Osteocyte (in vitro differentiated cells): ENCODE results near the gene OR7A5. TPM values are rescaled to one million over a fixed set of nuclear protein-coding genes. Genes with fewer than 3 reads are reported as not detected.
"Not testable (repeated sequence)": the region's sequence is repeated elsewhere in the genome, so short reads cannot be mapped to it uniquely, and the experiment has no call there.

Source experiments
- DNase-seq: peaks from one replicate; pipeline ENCODE4 v3.0.0; 2021; ENCODE audit warnings: mixed read lengths; ENCODE audit not compliant: unreplicated experiment; ENCODE audit errors: extremely low spot score
- H3K27ac Mint-ChIP-seq: one replicate; pipeline ENCODE4 v1.8.0; 2021; ENCODE audit warnings: mild to moderate bottlenecking, mixed read lengths; ENCODE audit not compliant: unreplicated experiment
- H3K27me3 Mint-ChIP-seq: one replicate; pipeline ENCODE4 v1.8.0; 2021; ENCODE audit warnings: mixed read lengths; ENCODE audit not compliant: unreplicated experiment
- H3K36me3 Mint-ChIP-seq: one replicate; pipeline ENCODE4 v1.8.0; 2021; ENCODE audit warnings: mixed read lengths; ENCODE audit not compliant: unreplicated experiment
- H3K4me1 Mint-ChIP-seq: one replicate; pipeline ENCODE4 v1.8.0; 2021; ENCODE audit warnings: mixed read lengths; ENCODE audit not compliant: unreplicated experiment
- H3K4me3 Mint-ChIP-seq: one replicate; pipeline ENCODE4 v1.8.0; 2021; ENCODE audit warnings: mild to moderate bottlenecking, moderate library complexity, mixed read lengths; ENCODE audit not compliant: unreplicated experiment
- H3K9me3 Mint-ChIP-seq: one replicate; pipeline ENCODE4 v1.8.0; 2021; ENCODE audit warnings: mixed read lengths; ENCODE audit not compliant: unreplicated experiment
- total RNA-seq: library from RNA; stranded (reverse); gene quantifications from 2 replicates; pipeline ENCODE4 v1.2.1, GENCODE V29; 2021
- TF ChIP-seq, protein P1 (sequence below): fragments of 200-600 bp; sonication (generic); IDR thresholded peaks from 2 replicates; pipeline ENCODE4 v1.5.0; 2021; ENCODE audit warnings: antibody characterized with exemption, mild to moderate bottlenecking, moderate library complexity

The OR7A5 gene
- total RNA-seq, 1 donor from 2014 or later: not detected

DNA sequence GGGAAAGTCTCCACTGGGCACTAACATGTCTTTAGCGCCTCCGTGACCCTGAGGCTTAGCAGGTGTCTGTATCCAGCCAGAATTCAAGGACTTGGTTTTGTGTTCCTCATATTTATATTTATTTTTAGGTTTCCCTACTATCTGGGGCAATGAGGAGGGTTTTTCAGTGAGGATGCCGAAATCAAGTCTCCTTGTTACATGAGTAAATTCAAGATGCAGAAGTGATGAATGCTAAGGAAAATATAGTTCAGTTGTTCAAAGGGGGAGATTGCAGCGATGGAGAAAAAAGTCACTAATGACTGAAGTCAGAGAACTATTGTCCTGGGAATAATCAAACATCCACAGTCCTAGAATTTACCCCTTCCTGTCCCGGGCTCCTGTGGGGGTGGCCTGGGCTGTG is 55.8 kb downstream of the OR7A5 start:
- peaks cover 2% of the 10 kb centered on the region for H3K27me3 Mint-ChIP-seq
- DNase-seq: no peak
- H3K4me3 Mint-ChIP-seq: no peak overlapping the region
- H3K27ac Mint-ChIP-seq: no peak overlapping the region
- H3K9me3 Mint-ChIP-seq: no peaks in the 10 kb centered on the region
- no peaks in the 10 kb centered on the region for H3K36me3 Mint-ChIP-seq
- TF ChIP-seq, protein P1, sequence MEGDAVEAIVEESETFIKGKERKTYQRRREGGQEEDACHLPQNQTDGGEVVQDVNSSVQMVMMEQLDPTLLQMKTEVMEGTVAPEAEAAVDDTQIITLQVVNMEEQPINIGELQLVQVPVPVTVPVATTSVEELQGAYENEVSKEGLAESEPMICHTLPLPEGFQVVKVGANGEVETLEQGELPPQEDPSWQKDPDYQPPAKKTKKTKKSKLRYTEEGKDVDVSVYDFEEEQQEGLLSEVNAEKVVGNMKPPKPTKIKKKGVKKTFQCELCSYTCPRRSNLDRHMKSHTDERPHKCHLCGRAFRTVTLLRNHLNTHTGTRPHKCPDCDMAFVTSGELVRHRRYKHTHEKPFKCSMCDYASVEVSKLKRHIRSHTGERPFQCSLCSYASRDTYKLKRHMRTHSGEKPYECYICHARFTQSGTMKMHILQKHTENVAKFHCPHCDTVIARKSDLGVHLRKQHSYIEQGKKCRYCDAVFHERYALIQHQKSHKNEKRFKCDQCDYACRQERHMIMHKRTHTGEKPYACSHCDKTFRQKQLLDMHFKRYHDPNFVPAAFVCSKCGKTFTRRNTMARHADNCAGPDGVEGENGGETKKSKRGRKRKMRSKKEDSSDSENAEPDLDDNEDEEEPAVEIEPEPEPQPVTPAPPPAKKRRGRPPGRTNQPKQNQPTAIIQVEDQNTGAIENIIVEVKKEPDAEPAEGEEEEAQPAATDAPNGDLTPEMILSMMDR: no peak
- H3K4me1 Mint-ChIP-seq: peaks cover 4% of the 10 kb centered on the region

DNA sequence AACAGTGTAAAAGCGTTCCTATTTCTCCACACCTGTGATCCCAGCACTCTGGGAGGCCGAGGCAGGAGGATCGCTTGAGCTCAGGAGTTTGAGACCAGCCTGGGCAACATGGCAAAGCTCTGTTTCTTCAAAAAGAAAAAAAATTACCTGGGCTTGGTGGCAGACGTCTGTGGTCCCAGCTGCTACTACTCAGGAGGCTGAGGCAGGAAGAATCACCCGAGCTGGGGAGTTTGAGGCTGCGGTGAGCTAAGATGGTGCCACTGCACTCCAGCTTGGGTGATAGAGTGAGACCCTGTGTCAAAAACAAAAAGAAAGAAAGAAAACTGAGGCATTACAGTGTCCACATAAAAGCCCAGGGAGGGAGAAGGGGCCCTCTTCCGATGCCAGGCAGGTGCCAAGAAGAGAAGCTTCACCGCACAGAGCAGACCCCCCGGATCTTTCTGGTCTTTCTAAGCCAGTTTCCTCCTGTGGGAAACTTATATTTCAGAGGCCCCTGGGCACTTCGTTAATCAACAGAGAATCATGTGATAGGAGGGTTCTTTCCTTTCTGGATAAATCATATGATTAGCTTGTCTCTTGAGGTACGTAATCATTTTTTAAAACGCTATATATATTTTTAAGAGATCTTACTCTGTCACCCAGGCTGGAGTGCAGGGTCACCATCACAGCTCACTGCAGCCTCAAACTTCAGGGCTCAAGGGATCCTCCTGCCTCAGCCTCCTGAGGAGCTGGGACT is 56.7 kb downstream of the OR7A5 start, which contains the start of gene ADGRE2:
Gene ADGRE2 (minus strand): TSS at position 451 of the 736 bp plus-strand sequence. CDS start 1,804 bp downstream, outside the sequence.
- not testable (repeated sequence) for DNase-seq, H3K9me3 Mint-ChIP-seq, H3K36me3 Mint-ChIP-seq, H3K4me1 Mint-ChIP-seq, H3K27me3 Mint-ChIP-seq, H3K27ac Mint-ChIP-seq, H3K4me3 Mint-ChIP-seq

DNA sequence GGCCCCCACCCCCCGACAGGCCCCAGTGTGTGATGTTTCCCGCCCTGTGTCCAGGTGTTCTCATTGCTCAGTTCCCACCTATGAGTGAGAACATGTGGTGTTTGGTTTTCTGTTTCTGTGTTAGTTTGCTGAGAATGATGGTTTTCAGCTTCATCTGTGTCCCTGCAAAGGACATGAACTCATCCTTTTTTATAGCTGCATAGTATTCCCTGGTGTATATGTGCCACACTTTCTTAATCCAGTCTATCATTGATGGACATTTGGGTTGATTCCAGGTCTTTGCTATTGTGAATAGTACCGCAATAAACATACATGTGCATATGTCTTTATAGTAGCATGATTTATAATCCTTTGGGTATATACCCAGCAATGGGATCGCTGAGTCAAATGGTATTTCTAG is 57.3 kb downstream of the OR7A5 start:
- H3K36me3 Mint-ChIP-seq, DNase-seq, H3K27ac Mint-ChIP-seq, H3K4me1 Mint-ChIP-seq, H3K4me3 Mint-ChIP-seq, H3K27me3 Mint-ChIP-seq, H3K9me3 Mint-ChIP-seq: not testable (repeated sequence)

Other genes with a start within 250 kb of the OR7A5 start
- not detected in 2 replicates for gene ADGRE3, start 160.3 kb downstream of the OR7A5 start, total RNA-seq
- 23.0 and 26.2 TPM in 2 replicates for gene ZNF333, start 145.1 kb downstream of the OR7A5 start, total RNA-seq
- gene ADGRE2, start 56.6 kb downstream of the OR7A5 start, total RNA-seq: not detected in 2 replicates
- not detected in 2 replicates for gene OR7C1, start within 50 bp of the OR7A5 start, total RNA-seq
- gene OR7A10, start 13.7 kb upstream of the OR7A5 start, total RNA-seq: not detected in 2 replicates
- gene OR7A17, start 50.9 kb upstream of the OR7A5 start, total RNA-seq: not detected in 2 replicates
- gene OR7C2, start 106.3 kb upstream of the OR7A5 start, total RNA-seq: not detected in 2 replicates
- gene SLC1A6, start 144.7 kb upstream of the OR7A5 start, total RNA-seq: not detected in 2 replicates
- gene CASP14, start 214.3 kb upstream of the OR7A5 start, total RNA-seq: not detected in 2 replicates
- not detected in 2 replicates for gene OR1I1, start 247.0 kb upstream of the OR7A5 start, total RNA-seq